GM18873 (cell line): ENCODE results near the gene B3GNT3.

Source experiments
- ATAC-seq: cut with Tn5 transposase; IDR thresholded peaks from one replicate; pipeline ENCODE4 v1.9.1; 2021; ENCODE audit warnings: mild to moderate bottlenecking, moderate library complexity, moderate number of reproducible peaks; ENCODE audit not compliant: unreplicated experiment, low FRiP score

The B3GNT3 gene

DNA sequence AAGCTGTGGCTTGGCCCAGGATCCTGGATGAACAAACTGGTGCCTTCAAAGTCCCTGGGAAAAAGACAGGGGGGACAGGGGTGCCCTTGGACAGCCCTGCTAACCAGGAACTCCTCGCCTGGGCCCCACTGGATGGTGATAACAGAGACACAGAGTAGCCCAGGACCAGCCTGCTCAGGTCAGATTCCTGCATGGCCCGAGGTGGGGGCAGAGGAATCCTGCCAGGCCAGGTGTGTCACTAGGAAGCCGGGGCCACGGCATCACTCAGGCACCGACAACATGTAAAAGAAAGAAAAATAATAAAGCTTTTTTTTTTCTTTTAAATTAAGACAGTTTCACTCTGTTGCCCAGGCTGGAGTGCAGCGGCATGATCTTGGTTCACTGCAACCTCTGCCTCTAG, 59.1 kb downstream of the B3GNT3 start:
- ATAC-seq, result no peak

DNA sequence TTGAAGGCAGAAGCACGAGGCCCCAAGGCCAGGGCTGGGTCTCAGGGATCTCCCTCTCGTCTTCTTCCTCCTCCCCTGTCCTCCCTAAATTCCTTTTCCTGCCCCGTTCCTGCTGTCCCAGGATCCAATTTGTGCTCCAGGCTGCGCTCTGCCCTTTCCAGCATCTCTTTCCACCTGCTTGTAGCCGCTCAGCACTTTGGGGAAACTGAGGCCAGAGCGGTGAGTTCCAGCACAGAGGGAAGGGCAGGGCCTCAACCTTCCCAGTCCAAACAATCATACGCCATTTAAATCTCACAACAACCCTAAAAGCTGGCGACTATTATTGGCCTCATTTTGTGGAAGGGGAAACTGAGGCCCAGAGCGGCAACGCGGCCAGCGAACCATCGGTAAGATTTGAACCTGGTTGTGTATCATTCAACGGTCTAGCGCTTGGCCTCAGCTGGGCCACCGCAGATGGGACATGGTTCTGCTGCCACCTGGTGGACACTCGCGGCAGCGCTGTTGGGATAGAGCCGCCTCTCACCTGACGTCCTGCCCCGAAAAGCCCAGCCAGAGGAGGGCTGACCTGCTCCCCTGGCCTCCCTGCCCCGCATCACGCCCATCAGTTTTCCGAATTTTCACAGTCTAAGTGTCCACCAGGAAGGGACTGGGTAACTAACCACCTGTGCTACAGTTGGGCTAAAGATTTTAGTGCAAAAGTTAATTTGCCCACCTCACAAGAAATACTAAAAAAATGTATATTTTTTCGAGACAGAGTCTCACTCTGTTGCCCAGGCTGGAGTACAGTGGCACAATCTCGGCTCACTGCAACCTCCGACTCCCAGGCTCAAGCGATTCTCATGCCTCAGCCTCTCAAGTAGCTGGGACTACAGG, 60.6 kb downstream of the B3GNT3 start:
- ATAC-seq, result no peak

DNA sequence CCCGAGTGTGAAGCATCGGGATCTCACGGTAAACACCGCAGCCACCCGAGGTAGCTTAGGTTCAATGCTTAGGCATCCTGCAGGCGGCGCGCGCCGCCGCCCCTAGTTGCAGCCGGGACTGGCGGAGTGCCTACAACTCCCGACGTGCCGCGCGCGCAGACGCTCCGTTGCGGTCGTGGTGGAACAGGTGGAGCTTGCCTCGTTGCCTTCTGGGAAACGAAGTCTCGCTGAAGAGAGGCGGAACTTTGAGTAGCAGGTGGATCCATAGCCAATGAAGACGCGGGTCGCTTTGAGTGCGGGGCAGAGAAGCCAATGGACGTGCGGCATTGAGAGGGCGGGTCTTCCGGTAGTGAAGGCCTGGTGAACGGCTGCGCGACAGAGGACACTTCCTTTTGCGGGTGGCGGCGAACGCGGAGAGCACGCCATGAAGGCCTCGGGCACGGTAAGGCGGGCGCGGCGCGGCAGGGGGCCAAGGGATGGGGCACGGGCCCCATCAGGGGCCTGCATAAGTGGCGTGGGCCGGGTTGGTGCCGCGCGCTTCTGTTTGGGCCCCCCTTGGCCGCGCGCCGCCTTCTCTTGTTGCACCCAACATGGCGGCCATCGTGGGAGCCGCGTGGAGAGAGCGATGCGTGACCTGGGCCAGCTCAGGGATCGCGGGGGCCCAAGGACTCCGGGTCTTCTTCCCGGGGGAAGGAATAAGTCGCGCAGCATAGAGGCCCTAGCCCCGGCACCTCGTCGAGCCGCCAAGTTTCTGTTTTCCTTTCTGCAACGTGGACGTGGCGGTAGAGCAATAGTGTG, 64.8 kb downstream of the B3GNT3 start, which contains the start of gene RPL18A:
Gene RPL18A (plus strand): TSS at position 378 of the 798 bp plus-strand sequence. CDS start 47 bp downstream, at position 425.
- peak; percentile 95 for ATAC-seq

DNA sequence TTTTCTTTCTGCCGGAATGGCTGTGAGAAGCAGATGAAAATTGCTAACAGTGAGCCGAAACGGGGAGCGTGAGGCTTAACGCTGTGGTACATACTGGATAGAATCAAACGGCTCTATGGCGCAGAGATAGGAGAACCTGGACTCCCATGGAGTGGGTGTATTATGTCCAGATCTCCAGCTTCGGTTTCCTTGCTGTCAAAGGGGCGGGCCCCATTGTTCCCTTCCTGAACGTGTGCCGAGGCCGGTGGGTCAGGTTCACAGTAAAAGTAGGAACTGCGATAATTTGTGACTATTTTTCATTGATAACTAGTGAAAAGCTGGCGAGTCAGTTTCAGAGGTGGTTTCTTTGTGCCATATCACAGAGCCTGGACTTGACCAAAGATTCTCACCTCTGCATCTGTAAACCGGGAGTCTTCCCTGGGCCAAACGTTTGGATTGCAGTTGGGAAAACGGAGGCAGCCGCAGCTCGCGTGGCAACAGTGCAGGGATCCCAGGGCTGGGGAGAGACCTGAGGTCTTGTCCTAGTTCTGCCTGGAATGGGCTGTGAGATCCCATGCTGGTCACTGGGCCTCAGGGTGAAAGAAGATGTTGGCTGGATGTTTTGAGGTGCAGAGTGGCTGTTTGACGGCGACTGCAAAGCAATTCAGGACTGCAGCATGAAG, 65.5 kb downstream of the B3GNT3 start:
- no peak for ATAC-seq

DNA sequence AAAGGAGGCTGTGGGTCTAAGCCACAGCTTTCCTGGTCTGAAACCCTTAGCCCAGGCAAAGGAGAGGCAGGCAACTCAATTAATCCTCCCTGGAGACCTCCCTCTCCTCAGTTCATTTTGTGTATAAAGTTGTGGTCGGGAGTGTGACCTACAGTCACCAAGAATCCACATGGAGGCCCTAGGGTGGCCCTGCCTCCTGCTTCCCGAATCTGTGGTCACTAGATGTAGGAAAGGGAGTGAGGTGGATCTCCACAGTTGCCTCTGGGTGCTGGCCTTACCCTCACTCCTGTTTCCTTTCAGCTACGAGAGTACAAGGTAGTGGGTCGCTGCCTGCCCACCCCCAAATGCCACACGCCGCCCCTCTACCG, 66.0 kb downstream of the B3GNT3 start:
- no peak for ATAC-seq

DNA sequence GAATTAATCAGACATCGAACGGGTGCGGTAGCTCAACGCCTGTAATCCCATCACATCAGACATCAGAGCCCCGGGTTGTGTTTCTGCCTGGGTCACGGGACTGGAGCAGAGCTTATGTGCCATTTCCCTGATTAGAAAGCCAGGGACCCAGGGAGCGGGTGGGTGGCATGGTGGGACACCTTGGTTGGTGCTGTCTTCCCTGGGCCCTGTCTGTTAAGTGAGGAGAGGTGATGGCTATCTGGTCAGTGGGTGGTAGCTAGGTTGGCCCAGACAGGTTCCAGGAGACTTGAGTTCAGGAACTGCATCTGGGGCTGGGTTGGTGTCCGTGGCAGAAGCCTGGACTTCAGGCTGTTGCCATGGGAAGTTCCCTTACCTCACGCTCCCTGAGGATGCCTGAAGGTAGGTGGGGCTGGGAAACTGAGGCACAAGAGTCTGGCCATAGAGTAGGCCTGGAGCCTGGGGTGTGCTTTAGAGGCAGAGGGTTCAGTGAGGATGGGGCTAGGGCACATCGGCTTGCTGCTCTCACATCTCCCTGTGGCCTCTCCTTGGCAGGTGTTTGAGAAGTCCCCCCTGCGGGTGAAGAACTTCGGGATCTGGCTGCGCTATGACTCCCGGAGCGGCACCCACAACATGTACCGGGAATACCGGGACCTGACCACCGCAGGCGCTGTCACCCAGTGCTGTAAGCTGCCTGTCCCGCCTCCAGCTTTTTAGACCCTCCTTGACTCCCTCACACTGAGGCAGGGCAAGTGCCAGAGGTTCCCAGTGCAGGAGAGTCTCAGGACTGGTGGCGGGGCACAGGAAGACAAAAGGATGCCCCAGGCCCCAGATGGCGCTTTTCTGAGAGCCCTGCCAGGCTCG, 66.8 kb downstream of the B3GNT3 start:
- ATAC-seq, result no peak

DNA sequence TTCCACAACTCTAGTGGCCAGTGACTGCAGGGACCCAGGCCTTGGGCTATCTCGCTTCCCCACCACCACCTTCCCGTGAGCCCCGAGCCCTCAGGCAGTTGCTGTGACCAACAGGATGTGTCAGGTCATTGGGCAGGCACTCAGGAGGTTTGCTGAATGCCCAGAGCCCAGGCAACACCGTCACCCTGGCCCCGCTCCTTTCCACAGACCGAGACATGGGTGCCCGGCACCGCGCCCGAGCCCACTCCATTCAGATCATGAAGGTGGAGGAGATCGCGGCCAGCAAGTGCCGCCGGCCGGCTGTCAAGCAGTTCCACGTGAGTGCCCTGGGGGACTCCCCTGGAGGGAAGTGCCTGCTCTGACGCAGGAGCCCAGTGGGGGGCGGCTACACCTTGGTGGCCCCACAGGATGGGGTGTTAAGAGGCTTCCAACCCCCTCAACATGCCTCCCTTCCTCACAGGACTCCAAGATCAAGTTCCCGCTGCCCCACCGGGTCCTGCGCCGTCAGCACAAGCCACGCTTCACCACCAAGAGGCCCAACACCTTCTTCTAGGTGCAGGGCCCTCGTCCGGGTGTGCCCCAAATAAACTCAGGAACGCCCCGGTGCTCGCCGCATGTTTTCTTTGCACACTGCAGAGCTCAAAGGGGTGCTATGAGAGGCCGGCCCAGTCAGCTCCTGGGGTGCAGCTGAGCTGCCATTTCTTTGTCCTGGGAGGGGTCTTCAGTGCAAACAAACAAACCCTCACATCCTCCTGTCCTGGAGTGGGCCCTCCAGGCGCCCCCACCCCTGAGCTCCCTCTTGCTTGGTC, 68.0 kb downstream of the B3GNT3 start:
- no peak for ATAC-seq
